Amniotic stem cell (primary cell): Measurements from ENCODE around the gene ADO.
"Not testable (repeated sequence)": the region's sequence is repeated elsewhere in the genome, so short reads cannot be mapped to it uniquely, and the experiment has no call there.

Experiments
- DNase-seq: peaks from one replicate; lab custom pipeline; 2025; lab: John Stamatoyannopoulos, UW

The ADO gene

DNA sequence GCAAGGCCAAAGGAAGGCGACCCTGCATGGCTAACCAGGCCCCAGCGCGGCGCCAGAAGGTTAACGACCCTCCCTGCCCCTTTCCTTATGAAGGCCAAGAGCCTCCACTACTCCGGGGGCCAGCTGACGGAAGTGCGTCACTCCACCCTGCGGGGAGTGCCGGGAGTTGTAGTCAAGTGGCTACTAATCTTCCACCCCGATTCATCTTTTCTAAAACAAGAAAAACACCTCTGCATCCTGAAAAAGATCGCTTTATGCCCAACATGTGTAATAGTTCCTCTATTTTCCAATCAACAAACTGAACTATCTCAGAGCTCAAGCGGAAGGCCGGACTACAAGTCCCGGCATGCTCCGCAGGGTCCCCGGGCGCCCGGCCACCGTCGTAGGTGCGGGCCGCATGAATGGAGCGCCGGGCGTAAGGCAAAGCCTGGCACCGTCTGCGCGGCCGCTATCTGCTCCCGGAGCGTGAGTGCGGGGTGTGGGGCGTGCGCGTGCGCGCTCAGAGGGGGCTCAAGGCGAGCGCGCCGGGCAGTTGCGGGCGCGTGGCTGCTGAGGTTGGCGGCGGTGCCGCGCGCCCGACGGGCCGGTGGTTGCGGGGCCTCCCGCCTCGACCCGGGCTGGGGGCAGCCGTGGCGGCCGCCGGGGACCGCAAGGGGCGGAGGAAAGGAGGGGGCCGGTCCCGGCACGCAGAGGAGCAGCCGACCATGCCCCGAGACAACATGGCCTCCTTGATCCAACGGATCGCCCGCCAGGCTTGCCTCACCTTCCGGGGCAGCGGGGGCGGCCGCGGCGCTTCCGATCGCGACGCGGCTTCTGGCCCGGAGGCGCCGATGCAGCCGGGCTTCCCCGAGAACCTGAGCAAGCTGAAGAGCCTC lies at the start of gene ADO:
Gene ADO (plus strand): TSS at position 365 of the 875 bp plus-strand sequence. CDS start 340 bp downstream, at position 705.
- peak; percentile 49 for DNase-seq

DNA sequence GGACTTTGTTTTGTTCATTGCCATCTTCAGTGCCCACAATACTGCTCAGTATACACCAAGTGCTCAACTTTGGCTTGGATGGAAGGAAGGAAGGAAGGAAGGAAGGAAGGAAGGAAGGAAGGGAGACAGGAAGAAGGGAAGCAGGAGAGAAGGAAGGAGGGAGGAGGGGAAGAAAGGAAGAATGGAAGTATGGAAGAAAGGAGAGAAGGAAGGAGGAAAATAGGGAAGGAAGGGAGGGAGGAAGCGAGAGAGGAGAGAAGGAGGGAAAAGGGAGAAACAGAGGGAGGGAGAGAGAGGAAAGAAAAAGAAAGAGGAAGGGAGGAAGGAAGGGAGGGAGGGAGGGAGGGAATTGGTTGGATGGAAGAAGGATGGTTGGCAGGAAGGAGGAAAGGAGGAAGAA lies 49.6 kb upstream of the ADO start:
- no peak for DNase-seq

GRCh38 chr10:62755662-62756653 lies 48.6 kb upstream of the ADO start:
- no peak for DNase-seq

DNA sequence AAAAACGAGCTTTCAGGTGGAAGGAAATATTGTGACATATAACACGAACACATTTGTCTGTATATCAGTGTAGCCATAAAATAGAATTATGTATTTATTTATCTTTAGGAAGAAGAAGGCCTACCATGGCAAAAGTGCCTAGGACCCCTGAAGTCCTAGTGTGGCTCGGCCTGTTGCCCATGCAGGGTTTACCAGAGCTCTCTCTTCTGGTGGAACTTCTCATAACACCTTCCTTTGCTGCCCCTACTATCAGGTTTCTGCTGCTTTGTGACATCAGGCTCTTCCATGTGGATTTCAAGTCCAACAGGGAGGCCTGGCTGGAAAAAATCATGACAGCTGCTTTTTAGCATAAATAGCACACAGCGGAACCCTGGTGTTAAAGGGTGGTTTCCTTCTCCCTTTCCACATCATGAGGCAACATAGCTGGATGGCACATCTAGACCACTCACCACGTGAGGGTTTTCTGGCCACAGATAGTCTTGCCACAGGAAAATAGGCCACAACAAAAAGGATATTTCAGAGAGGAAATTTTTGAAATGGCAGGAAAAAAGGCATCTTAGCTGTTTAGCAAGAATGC lies 44.8 kb upstream of the ADO start:
- no peak for DNase-seq

DNA sequence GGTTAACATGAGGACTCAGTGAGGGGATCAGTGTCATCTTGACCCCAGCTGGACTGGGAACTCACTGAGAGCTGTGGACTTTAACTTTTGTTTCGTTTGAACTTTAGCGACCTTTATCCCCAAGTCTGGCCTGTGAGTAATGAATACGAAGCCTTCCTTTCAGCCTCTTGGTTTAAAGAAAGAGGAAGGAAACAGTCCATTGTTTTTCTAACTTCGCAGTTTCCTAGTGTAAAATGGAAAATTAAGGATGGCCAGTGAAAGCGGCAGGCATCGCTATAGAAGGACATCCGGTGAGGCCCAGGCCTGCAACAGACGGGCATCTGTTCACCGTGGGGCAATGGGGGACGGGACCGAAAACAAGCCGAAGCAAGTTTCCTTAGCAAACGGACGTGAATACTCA lies 44.1 kb upstream of the ADO start:
- no peak for DNase-seq

DNA sequence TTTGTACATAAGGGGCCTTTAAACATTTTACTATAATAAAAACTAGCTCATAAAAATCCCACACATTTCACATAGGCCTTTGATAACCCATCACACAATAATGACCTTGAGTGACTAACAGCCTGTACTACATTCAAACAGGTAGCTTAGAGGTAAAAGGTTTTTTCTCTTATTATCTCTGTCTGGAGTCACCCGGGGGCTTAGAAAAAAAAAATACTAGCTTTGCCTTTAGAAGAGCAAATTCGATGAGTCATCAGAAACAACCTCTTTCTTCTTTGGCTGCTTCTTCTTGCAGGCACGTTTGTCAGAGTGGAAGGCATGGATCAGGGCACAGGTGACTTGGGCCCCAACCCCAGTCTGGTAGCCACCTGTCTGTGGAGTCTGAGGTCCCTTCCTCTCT lies 43.4 kb upstream of the ADO start:
- no peak for DNase-seq

- no peak for DNase-seq
These were observed 41.4 kb upstream of the ADO start for GRCh38 chr10:62763155-62763554.

DNA sequence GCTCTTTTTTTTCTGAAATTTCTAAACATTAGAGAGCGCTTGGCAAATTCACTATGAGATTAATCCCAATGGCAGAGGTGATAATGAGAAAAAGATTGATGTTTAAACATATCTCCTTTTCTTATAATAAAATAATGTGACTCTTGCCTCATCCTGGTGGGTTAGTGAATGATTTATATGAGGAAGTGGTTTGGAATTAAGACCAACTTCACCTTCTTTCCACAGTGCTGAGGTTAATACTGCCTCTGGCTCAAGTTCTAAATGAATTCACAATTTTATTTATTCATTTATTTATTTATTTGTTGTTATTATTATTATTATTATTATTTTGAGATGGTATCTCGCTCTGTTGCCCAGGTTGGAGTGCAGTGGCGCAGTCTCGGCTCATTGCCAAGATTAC lies 40.5 kb upstream of the ADO start:
- DNase-seq, result no peak

GRCh38 chr10:62765726-62766125 lies 38.8 kb upstream of the ADO start:
- DNase-seq, result no peak

- DNase-seq, result no peak
These were observed 38.1 kb upstream of the ADO start for GRCh38 chr10:62766386-62766785.

DNA sequence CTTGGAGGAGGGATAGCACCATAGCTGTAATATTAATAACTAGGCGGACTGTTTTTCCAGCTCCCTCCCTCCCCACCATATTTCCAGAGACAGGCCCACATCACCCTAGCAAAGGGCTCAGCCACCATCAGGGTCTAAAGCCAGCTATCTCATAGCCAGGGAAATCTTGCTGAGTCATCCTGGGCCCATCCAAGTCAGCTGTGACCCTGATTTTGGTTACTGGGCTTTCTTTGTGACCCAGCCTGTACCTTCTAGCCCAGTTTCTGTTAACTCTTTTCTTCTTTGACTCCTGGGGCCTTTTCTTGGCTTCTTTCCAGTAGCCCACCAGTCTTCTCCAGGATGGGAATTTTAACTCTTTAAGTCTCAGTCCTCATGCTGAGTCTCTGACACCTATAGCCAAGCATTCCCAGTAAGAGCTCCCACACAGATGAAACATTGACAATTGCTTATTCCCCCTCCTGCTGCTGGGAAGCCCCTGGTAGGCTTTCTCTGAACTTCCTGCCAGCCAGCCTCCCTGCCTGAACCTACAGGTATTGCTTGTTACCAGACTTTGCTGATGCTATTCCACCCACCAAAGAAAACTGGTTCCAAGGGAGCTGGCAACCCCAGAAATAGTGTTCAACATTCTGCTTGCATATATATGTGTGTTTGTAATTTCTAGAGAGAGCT lies 34.8 kb upstream of the ADO start:
- no peak for DNase-seq

DNA sequence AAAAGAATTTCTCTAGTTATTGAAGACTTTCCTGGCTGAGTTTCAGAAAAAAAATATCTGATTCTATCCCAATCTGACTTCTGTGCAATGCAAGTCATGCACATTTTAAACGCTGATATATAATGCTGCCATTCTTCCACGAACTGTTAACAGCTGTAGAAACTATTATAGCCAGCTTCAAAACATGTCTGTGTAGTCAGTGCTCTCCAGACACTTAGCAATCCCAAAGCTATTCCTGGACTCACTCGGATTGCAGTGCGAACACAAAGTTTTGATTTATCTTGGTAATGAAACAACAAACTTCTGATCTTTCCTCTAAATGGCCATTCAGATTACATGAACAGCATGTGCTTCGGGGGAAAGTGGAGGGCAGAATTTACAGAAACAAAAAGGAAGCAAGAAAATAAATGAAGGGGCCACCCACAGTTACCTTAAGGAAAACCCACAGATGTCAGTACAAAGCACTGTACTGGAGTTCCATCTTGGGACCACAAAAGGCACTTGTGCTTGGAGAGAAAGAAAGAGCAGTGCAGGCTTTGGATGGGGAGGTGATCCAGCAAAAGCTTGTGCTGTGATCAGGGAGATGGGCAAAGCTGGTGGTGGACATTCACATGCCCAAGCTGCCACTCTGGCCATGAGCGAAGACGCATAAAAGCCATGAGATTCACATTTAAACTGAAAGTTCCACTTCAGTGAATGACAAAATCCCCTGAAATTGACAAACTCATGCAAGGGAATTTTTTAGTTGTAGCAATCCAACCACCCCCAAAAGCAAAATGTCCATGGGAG lies 32.1 kb upstream of the ADO start:
- DNase-seq, result no peak

DNA sequence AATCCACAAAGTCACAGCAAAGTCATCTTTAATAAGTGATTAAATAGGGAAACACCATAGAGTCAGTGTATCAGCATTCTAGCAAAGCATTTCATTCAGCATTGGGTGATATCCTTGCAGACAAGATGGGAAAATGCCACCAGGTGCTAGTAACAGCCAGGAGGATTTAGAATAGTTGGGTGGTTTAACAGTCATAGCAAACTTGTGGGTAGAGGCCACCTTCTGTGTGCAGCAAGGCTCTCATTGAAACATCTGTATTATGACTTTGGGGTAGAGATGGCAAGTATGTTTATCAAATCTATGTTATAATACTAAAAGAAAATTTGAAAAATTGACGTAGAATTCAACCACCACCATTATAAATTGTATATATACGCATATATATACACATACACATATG lies 26.4 kb upstream of the ADO start:
- DNase-seq, result no peak

GRCh38 chr10:62779487-62780248 lies 24.9 kb upstream of the ADO start:
- DNase-seq, result no peak

DNA sequence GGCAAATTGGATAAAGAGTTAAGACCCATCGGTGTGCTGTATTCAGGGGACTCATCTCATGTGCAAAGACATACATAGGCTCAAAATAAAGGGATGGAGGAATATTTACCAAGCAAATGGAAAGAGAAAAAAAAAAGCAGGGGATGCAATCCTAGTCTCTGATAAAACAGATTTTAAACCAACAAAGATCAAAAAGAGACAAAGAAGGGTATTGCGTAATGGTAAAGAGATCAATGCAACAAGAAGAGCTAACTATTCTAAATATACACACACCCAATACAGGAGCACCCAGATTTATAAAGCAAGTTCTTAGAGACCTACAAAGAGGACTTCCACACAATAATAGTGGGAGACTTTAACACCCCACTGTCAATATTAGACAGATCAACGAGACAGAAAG lies 20.0 kb upstream of the ADO start:
- DNase-seq, result not testable (repeated sequence)

GRCh38 chr10:62788285-62788684 lies 16.2 kb upstream of the ADO start:
- DNase-seq, result not testable (repeated sequence)

GRCh38 chr10:62788861-62789467 lies 15.6 kb upstream of the ADO start:
- no peak for DNase-seq

- DNase-seq, result no peak
These were observed 14.4 kb upstream of the ADO start for GRCh38 chr10:62790019-62790555.

GRCh38 chr10:62790571-62790970 lies 13.9 kb upstream of the ADO start:
- DNase-seq, result no peak

DNA sequence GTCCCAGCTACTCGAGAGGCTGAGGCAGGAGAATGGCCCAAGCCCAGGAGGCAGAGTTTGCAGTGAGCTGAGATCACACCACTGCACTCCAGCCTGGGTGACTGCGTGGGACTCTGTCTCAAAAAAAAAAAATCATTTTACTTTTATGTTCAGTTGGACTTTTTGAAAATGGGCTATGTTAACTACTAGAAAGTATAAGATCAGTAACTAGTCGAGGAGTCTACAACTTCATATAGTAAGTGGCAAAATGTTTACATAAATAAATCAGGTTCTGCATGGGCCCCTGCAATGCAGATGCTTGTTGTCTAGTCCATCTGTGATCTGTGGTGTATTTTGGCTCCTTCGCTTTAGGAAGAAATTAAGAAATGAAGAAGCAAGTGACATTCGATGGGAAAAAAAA lies 12.3 kb upstream of the ADO start:
- no peak for DNase-seq
